H1 (cell line): Measurements from ENCODE around the gene TEKTIP1. TPM values are rescaled to one million over a fixed set of nuclear protein-coding genes. Genes with fewer than 3 reads are reported as not detected.

Experiments
- CTCF ChIA-PET: fragments of 300-600 bp; sonication (Branson Sonifier 250); formaldehyde crosslinking; loops from one replicate; lab custom pipeline; 2021; ENCODE audit not compliant: partially characterized antibody; lab: Charles Lee
- POLR2A ChIA-PET: fragments of 300-600 bp; sonication (Branson Sonifier 250); formaldehyde crosslinking; loops from one replicate; lab custom pipeline; 2021; ENCODE audit warnings: inconsistent platforms; ENCODE audit not compliant: partially characterized antibody; lab: Charles Lee
- DNase-seq, 2 experiments: peaks; one replicate each; pipeline versions ENCODE4 v3.0.0 to v3.0.0-alpha.2; 2010 to 2022; ENCODE audit warnings: low spot score in 2 of 2, low read depth in 1 of 2, mixed read lengths in 1 of 2
- FAIRE-seq: peaks from 2 replicates; lab custom pipeline; 2011; peaks lifted over from hg19 to GRCh38; lab: Jason Lieb, UNC
- H2AFZ ChIP-seq: 2 replicates; pipeline ENCODE4 v1.8.1; 2012; ENCODE audit warnings: low read length, inconsistent platforms
- H2AK5ac ChIP-seq: 2 replicates; pipeline ENCODE4 v1.6.1; 2013; ENCODE audit warnings: low read depth, low read length
- H2BK120ac ChIP-seq: replicated peaks from 2 replicates; pipeline ENCODE3; 2013; ENCODE audit warnings: low read depth, low read length, inconsistent platforms
- H2BK12ac ChIP-seq: 2 replicates; pipeline ENCODE4 v1.6.1; 2013; ENCODE audit warnings: low read depth, low read length
- H2BK15ac ChIP-seq: 2 replicates; pipeline ENCODE4 v1.6.1; 2013; ENCODE audit warnings: low read length
- H2BK20ac ChIP-seq: 2 replicates; pipeline ENCODE4 v1.6.1; 2013; ENCODE audit warnings: low read length
- H2BK5ac ChIP-seq: 2 replicates; pipeline ENCODE4 v1.6.1; 2013; ENCODE audit warnings: low read depth, low read length
- H3K14ac ChIP-seq: 2 replicates; pipeline ENCODE4 v1.6.1; 2013; ENCODE audit warnings: inconsistent platforms; ENCODE audit not compliant: insufficient read length
- H3K18ac ChIP-seq: 2 replicates; pipeline ENCODE4 v1.6.1; 2013; ENCODE audit warnings: low read length; ENCODE audit errors: extremely low read depth
- H3K23ac ChIP-seq: 2 replicates; pipeline ENCODE4 v1.6.1; 2013; ENCODE audit warnings: inconsistent platforms; ENCODE audit not compliant: insufficient read length
- H3K23me2 ChIP-seq: 2 replicates; pipeline ENCODE4 v1.6.1; 2013; ENCODE audit warnings: low read depth, low read length
- H3K27ac ChIP-seq: 2 replicates; pipeline ENCODE4 v1.6.1; 2011; ENCODE audit warnings: low read depth, low read length, inconsistent platforms
- H3K27me3 ChIP-seq, 4 experiments: replicated peaks in 1 of 4; 1 replicate in 1 of 4; 2 replicates in 3 of 4; pipeline versions ENCODE4 v1.6.1 to v1.8.1; 2011 to 2013; ENCODE audit warnings: low read length in 3 of 4, mild to moderate bottlenecking in 3 of 4, inconsistent platforms in 2 of 4, mixed read lengths in 2 of 4, moderate library complexity in 1 of 4; ENCODE audit not compliant: control insufficient read depth in 3 of 4, insufficient read depth in 3 of 4; ENCODE audit errors: extremely low read depth in 1 of 4
- H3K36me3 ChIP-seq, 4 experiments: 2 replicates each; pipeline versions ENCODE4 v1.6.1 to v1.8.1; 2011 to 2013; ENCODE audit warnings: mild to moderate bottlenecking in 4 of 4, low read length in 3 of 4, moderate library complexity in 2 of 4, control low read depth in 1 of 4, inconsistent platforms in 1 of 4; ENCODE audit not compliant: insufficient read depth in 4 of 4, control insufficient read depth in 2 of 4
- H3K4ac ChIP-seq: replicated peaks from 2 replicates; pipeline ENCODE3; 2013; ENCODE audit warnings: low read length, low read depth, mixed read lengths, inconsistent platforms; ENCODE audit not compliant: insufficient read length
- H3K4me1 ChIP-seq, 4 experiments: replicated peaks in 1 of 4; 1 replicate in 1 of 4; 2 replicates in 3 of 4; pipeline versions ENCODE4 v1.6.1 to v1.8.1; 2011 to 2013; ENCODE audit warnings: low read length in 3 of 4, inconsistent platforms in 2 of 4, mixed read lengths in 1 of 4; ENCODE audit not compliant: insufficient read depth in 4 of 4, control insufficient read depth in 3 of 4
- H3K4me2 ChIP-seq, 2 experiments: 2 replicates each; pipeline versions ENCODE4 v1.6.1 to v1.8.1; 2011 to 2013; ENCODE audit warnings: low read depth in 2 of 2, low read length in 2 of 2, control low read depth in 1 of 2, inconsistent platforms in 1 of 2, mild to moderate bottlenecking in 1 of 2; ENCODE audit not compliant: insufficient read depth in 1 of 2
- H3K4me3 ChIP-seq, 4 experiments: fragments of 200-600, 300-600 bp in 1 of 4; sonication (generic), shearing (Covaris generic), sonication (Bioruptor Twin) in 1 of 4; 2 replicates each; pipeline versions ENCODE4 v1.5.1 to v1.8.1; 2011 to 2016; ENCODE audit warnings: low read length in 4 of 4, low read depth in 3 of 4, control low read depth in 2 of 4, inconsistent platforms in 2 of 4, mild to moderate bottlenecking in 2 of 4, mixed read lengths in 1 of 4, moderate library complexity in 1 of 4; ENCODE audit not compliant: insufficient read depth in 2 of 4; ENCODE audit errors: extremely low read depth in 1 of 4
- H3K56ac ChIP-seq: replicated peaks from 2 replicates; pipeline ENCODE3; 2013; ENCODE audit warnings: low read depth, mild to moderate bottlenecking, mixed read lengths, low read length, inconsistent platforms; ENCODE audit not compliant: insufficient read length
- H3K79me1 ChIP-seq: 2 replicates; pipeline ENCODE4 v1.6.1; 2013; ENCODE audit warnings: low read depth, low read length, control low read depth
- H3K79me2 ChIP-seq, 2 experiments: 2 replicates each; pipeline versions ENCODE4 v1.6.1 to v1.8.1; 2012 to 2013; ENCODE audit warnings: low read length in 2 of 2, mild to moderate bottlenecking in 2 of 2, inconsistent platforms in 1 of 2; ENCODE audit not compliant: insufficient read depth in 2 of 2, control insufficient read depth in 1 of 2
- H3K9ac ChIP-seq, 4 experiments: replicated peaks in 1 of 4; 1 replicate in 1 of 4; 2 replicates in 3 of 4; pipeline versions ENCODE4 v1.6.1 to v1.8.1; 2011 to 2013; ENCODE audit warnings: low read depth in 3 of 4, low read length in 3 of 4, control low read depth in 2 of 4, mild to moderate bottlenecking in 2 of 4, moderate library complexity in 2 of 4, inconsistent platforms in 1 of 4; ENCODE audit errors: extremely low read depth in 1 of 4
- H3K9me3 ChIP-seq, 2 experiments: 2 replicates each; pipeline versions ENCODE4 v1.6.1 to v1.8.1; 2012 to 2013; ENCODE audit warnings: mild to moderate bottlenecking in 2 of 2, moderate library complexity in 2 of 2, control low read depth in 1 of 2, inconsistent platforms in 1 of 2, low read depth in 1 of 2, low read length in 1 of 2, mixed read lengths in 1 of 2; ENCODE audit not compliant: insufficient read depth in 2 of 2
- H4K20me1 ChIP-seq, 2 experiments: replicated peaks in 1 of 2; 2 replicates each; pipeline versions ENCODE3 to v1.8.1; 2011 to 2013; ENCODE audit warnings: inconsistent platforms in 2 of 2, low read length in 2 of 2, mild to moderate bottlenecking in 1 of 2; ENCODE audit not compliant: insufficient read depth in 2 of 2, control insufficient read depth in 1 of 2
- H4K5ac ChIP-seq: 2 replicates; pipeline ENCODE4 v1.6.1; 2013; ENCODE audit warnings: low read length, low read depth, mixed read lengths, inconsistent platforms; ENCODE audit not compliant: insufficient read length
- H4K8ac ChIP-seq: 2 replicates; pipeline ENCODE4 v1.8.0; 2013; ENCODE audit warnings: mild to moderate bottlenecking, moderate library complexity, low read length, inconsistent platforms; ENCODE audit not compliant: insufficient read depth; ENCODE audit errors: extremely low read depth
- H4K91ac ChIP-seq: replicated peaks from 2 replicates; pipeline ENCODE3; 2013; ENCODE audit warnings: low read length, mixed read lengths, inconsistent platforms; ENCODE audit not compliant: insufficient read length
- CEBPB ChIP-seq: IDR thresholded peaks from 2 replicates; pipeline ENCODE4 v1.6.1; 2012; ENCODE audit warnings: low read depth, low read length
- HDAC2 ChIP-seq, 2 experiments: fragments of 300-600 bp in 1 of 2; sonication (generic) in 1 of 2; IDR thresholded peaks; 2 replicates each; pipeline ENCODE4 v1.6.1; 2011 to 2012; ENCODE audit warnings: low read depth in 2 of 2, low read length in 2 of 2, mild to moderate bottlenecking in 2 of 2, moderate library complexity in 2 of 2, borderline replicate concordance in 1 of 2, inconsistent platforms in 1 of 2
- NANOG ChIP-seq: IDR thresholded peaks from 2 replicates; pipeline ENCODE4 v1.6.1; 2011; ENCODE audit warnings: low read length, low read depth, mild to moderate bottlenecking, inconsistent platforms; ENCODE audit not compliant: insufficient read depth, poor library complexity, severe bottlenecking
- POU5F1 ChIP-seq: IDR thresholded peaks from 2 replicates; pipeline ENCODE4 v1.6.1; 2011; ENCODE audit warnings: low read depth, mild to moderate bottlenecking, low read length, moderate library complexity
- RAD21 ChIP-seq, 2 experiments: IDR thresholded peaks in 1 of 2; conservative IDR thresholded peaks in 1 of 2; 2 replicates each; pipeline ENCODE4 v1.6.1; 2011; ENCODE audit warnings: low read depth in 2 of 2, low read length in 2 of 2, improper control_type of control experiment in 1 of 2, inconsistent platforms in 1 of 2, mild to moderate bottlenecking in 1 of 2, moderate library complexity in 1 of 2
- RFX5 ChIP-seq: IDR thresholded peaks from 2 replicates; pipeline ENCODE4 v1.6.1; 2011; ENCODE audit warnings: low read depth, low read length, improper control_type of control experiment, borderline replicate concordance
- TAF1 ChIP-seq: IDR thresholded peaks from 2 replicates; pipeline ENCODE4 v1.6.1; 2011; ENCODE audit warnings: mild to moderate bottlenecking, low read depth, low read length
- ZNF274 ChIP-seq: IDR thresholded peaks from 2 replicates; pipeline ENCODE4 v1.7.0; 2012; ENCODE audit warnings: low read length, borderline replicate concordance; ENCODE audit errors: extremely low read depth
- WGBS, 2 experiments: shearing (Covaris generic) in 1 of 2; methylation state at CpG; one replicate each; pipeline versions ENCODE4 v1.1.6 to v1.1.7; 2013 to 2015; ENCODE audit warnings: low lambda C conversion rate in 2 of 2, mixed read lengths in 2 of 2, inconsistent platforms in 1 of 2, low coverage in 1 of 2, missing lambda C conversion rate in 1 of 2; ENCODE audit not compliant: insufficient replicate concordance in 2 of 2, insufficient coverage in 1 of 2, insufficient read length in 1 of 2; ENCODE audit errors: extremely low coverage in 1 of 2, missing lambda C conversion rate in 1 of 2; 5-methylcytosine and 5-hydroxymethylcytosine counted together
- polyA plus RNA-seq, 7 experiments: library from polyadenylated mRNA; depleted of rRNA in 3 of 7; stranded (reverse) in 5 of 7; unstranded in 2 of 7; fragments of >200 nt in 5 of 7; fragments of 200-250 nt in 2 of 7; gene quantifications; 1 replicate in 5 of 7; 2 replicates in 1 of 7; 4 replicates in 1 of 7; pipeline versions ENCODE4 v1.2.1 to v1.2.3, GENCODE V29; 2011 to 2013; ENCODE audit warnings: missing spikeins in 2 of 7, mixed read lengths in 2 of 7
- total RNA-seq: library from RNA; stranded (reverse); fragmentation: NEBNext Ultra II Directional; extraction: Animal tissue kit (Norgen Biotek cat#: 25700); gene quantifications from 2 replicates; pipeline ENCODE4 v1.2.1, GENCODE V29; 2021

Gene TEKTIP1
- total and polyA plus RNA-seq, 2 of the 8 experiments (the other 6 are each of a cell fraction or from before 2014, with no cell fraction given) = 1.1 TPM; not detected in 1

DNA sequence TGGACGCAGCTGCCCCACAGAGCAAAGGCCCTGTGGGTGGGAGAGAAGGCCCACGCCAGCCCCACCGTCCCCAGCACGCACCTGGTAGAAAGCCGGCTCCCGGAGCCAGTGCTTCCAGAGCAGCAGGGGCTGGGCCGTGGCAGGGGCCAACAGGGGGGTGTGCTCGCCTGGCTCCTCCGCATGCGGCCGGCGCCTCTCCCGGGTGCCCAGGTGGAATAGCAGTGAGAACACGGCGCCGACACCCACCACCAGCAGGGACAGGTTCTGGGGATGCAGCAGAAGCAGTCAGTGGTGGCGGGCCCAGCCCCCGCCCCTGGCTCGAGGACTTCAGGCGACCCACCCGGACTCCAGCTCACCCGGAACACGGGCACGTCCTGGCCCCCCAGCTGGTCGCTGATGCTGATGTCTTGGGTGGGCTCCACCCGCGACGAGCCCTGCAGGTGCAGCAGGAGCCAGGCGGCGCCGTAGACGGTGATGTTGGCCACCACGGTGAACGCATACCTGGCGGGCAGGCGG, 8.9 kb downstream of the TEKTIP1 start:
- Histone ChIP-seq H3K9ac (no peak overlapping the region), H3K4me3 (no peak overlapping the region), H3K4ac (no peak overlapping the region), H2AFZ (no peak overlapping the region), H3K79me2 (no peaks in the 10 kb centered on the region), H2BK120ac (no peak overlapping the region), H3K56ac (no peak overlapping the region), H3K23me2 (no peaks in the 10 kb centered on the region), H3K9me3 (no peaks in the 10 kb centered on the region), H2BK5ac (no peak overlapping the region), H3K36me3 (peaks cover 0 to 5% (median 1%) of the 10 kb centered on the region in 4 experiments; a peak in 2 of 8 replicates), H4K20me1 (peaks cover 8 to 27% of the 10 kb centered on the region in 2 experiments), H2AK5ac (no peak overlapping the region), H3K4me2 (no peak overlapping the region), H4K8ac (no peak overlapping the region), H3K23ac (no peak overlapping the region), H2BK12ac (0 out of 2 replicates have a peak overlapping the region, but pooled peaks have one; percentile 27), H3K18ac (no peak overlapping the region), H4K91ac (no peak overlapping the region), H3K4me1 (no peaks in the 10 kb centered on the region), H3K14ac (no peak overlapping the region), H2BK15ac (no peak overlapping the region), H2BK20ac (no peak overlapping the region), H3K27ac (no peak overlapping the region), H3K27me3 (no peaks in the 10 kb centered on the region), H3K79me1 (peaks cover 2% of the 10 kb centered on the region; the same call in 1 of the 2 replicates), H4K5ac (no peak overlapping the region)
- DNase-seq = no peak
- WGBS, 2 experiments = 91% methylated on average over 23 of the region's 36 CpGs; no CpG with 5 or more reads in 1 of the 2 experiments
- TF ChIP-seq RAD21 (IDR thresholded peaks at IDR 0.05 in 1 of 2, conservative IDR thresholded peaks at IDR 0.05 in 1 of 2; ENCODE audit: low read depth in 2 of 2, low read length in 2 of 2) = no peak
- no peak for TF ChIP-seq HDAC2 (IDR thresholded peaks at IDR 0.05; ENCODE audit: borderline replicate concordance in 1 of 2, low read depth in 2 of 2, low read length in 2 of 2)
- TF ChIP-seq CEBPB = no peak
- no peak for TF ChIP-seq TAF1
- TF ChIP-seq RFX5 = no peak
- no peak for TF ChIP-seq NANOG
- TF ChIP-seq ZNF274 = no peak
- TF ChIP-seq POU5F1 = no peak
- no peak for FAIRE-seq
- ChIA-PET POLR2A (interaction anchor here (1.0 to 2.3 kb wide), 4 partner anchors 9 to 731 kb away, joined by 3 to 12 read pairs (median 8); partner anchors contain the start of genes MFSD12 and SHD), CTCF (interaction anchor here (1.2 to 7.5 kb wide), 6 partner anchors 10 to 39 kb away, joined by 3 to 66 read pairs (median 40); partner anchors contain the start of gene MFSD12)
